ENCODE results near the gene SLC38A5. TPM values are rescaled to one million over a fixed set of nuclear protein-coding genes. Genes with fewer than 3 reads are reported as not detected.

Gene SLC38A5
- total and polyA plus RNA-seq, 9 of the 15 experiments (the other 6 are each of a cell fraction or from before 2014, with no cell fraction given): 9.3 to 228 (median 142) TPM

GRCh38 chrX:48475774-48476577 lies 5.9 kb upstream of the SLC38A5 start, which contains the start of gene FTSJ1 (continued):
- peak; percentile 71 for TF ChIP-seq MGA (IDR thresholded peaks at IDR 0.05)
- peak; percentile 3; the same call in 1 of the 2 replicates for TF ChIP-seq CEBPG (CRISPR knock-in tag; IDR thresholded peaks at IDR 0.05)
- no peak for TF ChIP-seq CEBPG (tag; conservative IDR thresholded peaks at IDR 0.05 in 1 of 2, IDR thresholded peaks at IDR 0.05 in 1 of 2)
- TF ChIP-seq RFX5 (IDR thresholded peaks at IDR 0.05; ENCODE audit: low read depth, low read length): 0 out of 2 replicates have a peak, but pooled peaks have one; percentile 23
- TF ChIP-seq SNAPC5 (CRISPR knock-in tag; IDR thresholded peaks at IDR 0.05): no peak
- no peak for TF ChIP-seq ZNF445 (CRISPR knock-in tag; IDR thresholded peaks at IDR 0.05; ENCODE audit: low read depth)
- peak; percentile 83 to 96 (median 94) for TF ChIP-seq YY1 (IDR thresholded peaks at IDR 0.05; ENCODE audit: borderline replicate concordance in 1 of 3, control insufficient read depth in 1 of 3, extremely low read depth in 1 of 3, insufficient read depth in 3 of 3, insufficient read length in 1 of 3, insufficient replicate concordance in 2 of 3, low read depth in 1 of 3, low read length in 2 of 3)
- no peak for TF ChIP-seq NFXL1 (CRISPR knock-in tag; IDR thresholded peaks at IDR 0.05)
- no peak for TF ChIP-seq DDX20 (tag; IDR thresholded peaks at IDR 0.05; ENCODE audit: low read depth)
- TF ChIP-seq COPS2 (conservative IDR thresholded peaks at IDR 0.05): no peak
- TF ChIP-seq TRIM28 (IDR thresholded peaks at IDR 0.05): no peak
- no peak for TF ChIP-seq HOXB6 (CRISPR knock-in tag; IDR thresholded peaks at IDR 0.05; ENCODE audit: borderline replicate concordance)
- no peak for TF ChIP-seq SAFB2 (IDR thresholded peaks at IDR 0.05; ENCODE audit: borderline replicate concordance, low read depth, low read length, severe bottlenecking)

All from K562 (cell line).